ENCODE measurements around the gene ALS2.
A peak's percentile ranks its signal among the peaks of the same experiment; 100 is the strongest.

- TF ChIP-seq, protein P1, sequence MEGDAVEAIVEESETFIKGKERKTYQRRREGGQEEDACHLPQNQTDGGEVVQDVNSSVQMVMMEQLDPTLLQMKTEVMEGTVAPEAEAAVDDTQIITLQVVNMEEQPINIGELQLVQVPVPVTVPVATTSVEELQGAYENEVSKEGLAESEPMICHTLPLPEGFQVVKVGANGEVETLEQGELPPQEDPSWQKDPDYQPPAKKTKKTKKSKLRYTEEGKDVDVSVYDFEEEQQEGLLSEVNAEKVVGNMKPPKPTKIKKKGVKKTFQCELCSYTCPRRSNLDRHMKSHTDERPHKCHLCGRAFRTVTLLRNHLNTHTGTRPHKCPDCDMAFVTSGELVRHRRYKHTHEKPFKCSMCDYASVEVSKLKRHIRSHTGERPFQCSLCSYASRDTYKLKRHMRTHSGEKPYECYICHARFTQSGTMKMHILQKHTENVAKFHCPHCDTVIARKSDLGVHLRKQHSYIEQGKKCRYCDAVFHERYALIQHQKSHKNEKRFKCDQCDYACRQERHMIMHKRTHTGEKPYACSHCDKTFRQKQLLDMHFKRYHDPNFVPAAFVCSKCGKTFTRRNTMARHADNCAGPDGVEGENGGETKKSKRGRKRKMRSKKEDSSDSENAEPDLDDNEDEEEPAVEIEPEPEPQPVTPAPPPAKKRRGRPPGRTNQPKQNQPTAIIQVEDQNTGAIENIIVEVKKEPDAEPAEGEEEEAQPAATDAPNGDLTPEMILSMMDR (conservative IDR thresholded peaks at IDR 0.05 in 1 of 2, IDR thresholded peaks at IDR 0.05 in 1 of 2; ENCODE audit: extremely low read depth in 1 of 2, insufficient read depth in 1 of 2, low read depth in 1 of 2, low read length in 2 of 2): peak; percentile 86 to 88
- TF ChIP-seq EZH2 (IDR thresholded peaks at IDR 0.05; ENCODE audit: borderline replicate concordance, low read length): no peak
Measured at GRCh38 chr2:201795607-201796477, 15.1 kb upstream of the ALS2 start.
